OCI-LY3 (cell line): ENCODE results near the gene SLC6A4.

ENCODE experiments used
- H2AFZ ChIP-seq: fragments of 200-600, 300-600 bp; shearing (Covaris generic); 2 replicates; pipeline ENCODE4 v1.6.0; 2014; ENCODE audit warnings: antibody characterized with exemption, low read depth, low read length
- H3K27ac ChIP-seq: fragments of 200-600, 300-600 bp; sonication (generic); 2 replicates; pipeline ENCODE4 v1.5.1; 2014; ENCODE audit warnings: mild to moderate bottlenecking, low read length, moderate library complexity, mixed read lengths
- H3K27me3 ChIP-seq: fragments of 200-600, 300-600 bp; sonication (generic); 2 replicates; pipeline ENCODE4 v1.6.1; 2014; ENCODE audit warnings: low read depth, low read length, mixed read lengths
- H3K36me3 ChIP-seq: fragments of 200-600, 300-600 bp; sonication (generic); replicated peaks from 2 replicates; pipeline ENCODE3; 2014; ENCODE audit warnings: low read depth, low read length, mixed read lengths
- H3K4me1 ChIP-seq: fragments of 300-600, 200-600 bp; sonication (generic); 2 replicates; pipeline ENCODE4 v1.6.1; 2014; ENCODE audit warnings: low read length, mixed read lengths
- H3K4me2 ChIP-seq: fragments of 200-600, 300-600 bp; sonication (generic); 2 replicates; pipeline ENCODE4 v1.6.1; 2014; ENCODE audit warnings: low read length, mixed read lengths
- H3K4me3 ChIP-seq: fragments of 300-600, 200-600 bp; sonication (generic); 2 replicates; pipeline ENCODE4 v1.5.1; 2014; ENCODE audit warnings: antibody characterized with exemption, mild to moderate bottlenecking, low read length, moderate library complexity
- H3K79me2 ChIP-seq: fragments of 300-600, 200-600 bp; shearing (Covaris generic); 2 replicates; pipeline ENCODE4 v1.6.1; 2014; ENCODE audit warnings: mild to moderate bottlenecking, low read length, mixed read lengths
- H3K9ac ChIP-seq: fragments of 300-600, 200-600 bp; shearing (Covaris generic); 2 replicates; pipeline ENCODE4 v1.6.0; 2014; ENCODE audit warnings: mild to moderate bottlenecking, low read length, moderate library complexity
- H3K9me3 ChIP-seq: fragments of 200-600, 300-600 bp; shearing (Covaris generic); 2 replicates; pipeline ENCODE4 v1.6.1; 2014; ENCODE audit warnings: low read length, mixed read lengths; ENCODE audit not compliant: insufficient read depth
- H4K20me1 ChIP-seq: fragments of 200-600, 300-600 bp; sonication (generic); 2 replicates; pipeline ENCODE4 v1.6.1; 2016; ENCODE audit warnings: low read length, mixed read lengths; ENCODE audit not compliant: insufficient read depth
- CTCF ChIP-seq: fragments of 200-600, 300-600 bp; sonication (generic); IDR thresholded peaks from 2 replicates; pipeline ENCODE4 v1.5.1; 2014; ENCODE audit warnings: antibody characterized with exemption, low read length, low read depth
- EZH2phosphoT487 ChIP-seq: fragments of 200-600 bp; shearing (Covaris generic); IDR thresholded peaks from 2 replicates; pipeline ENCODE4 v1.6.1; 2018; ENCODE audit warnings: antibody characterized with exemption, mixed run types, low read depth

Gene SLC6A4

GRCh38 chr17:30263552-30264333 lies 28.2 kb upstream of the SLC6A4 start:
- H3K9ac ChIP-seq, result no peak overlapping the region
- H2AFZ ChIP-seq, result no peak overlapping the region
- no peak for TF ChIP-seq CTCF
- TF ChIP-seq EZH2phosphoT487, result no peak
- H3K36me3 ChIP-seq, result peaks cover 62% of the 10 kb centered on the region
- no peaks in the 10 kb centered on the region for H3K9me3 ChIP-seq
- no peaks in the 10 kb centered on the region; the same call in 1 of the 2 replicates for H4K20me1 ChIP-seq
- no peak overlapping the region for H3K27ac ChIP-seq
- H3K79me2 ChIP-seq, result no peaks in the 10 kb centered on the region
- H3K4me2 ChIP-seq, result no peak overlapping the region
- H3K4me1 ChIP-seq, result no peaks in the 10 kb centered on the region
- H3K4me3 ChIP-seq, result no peak overlapping the region
- no peaks in the 10 kb centered on the region for H3K27me3 ChIP-seq

- Histone ChIP-seq H3K4me1 (no peaks in the 10 kb centered on the region), H3K4me2 (no peak overlapping the region), H3K27me3 (no peaks in the 10 kb centered on the region), H3K36me3 (peaks cover 52% of the 10 kb centered on the region), H3K9me3 (no peaks in the 10 kb centered on the region), H2AFZ (no peak overlapping the region), H4K20me1 (no peaks in the 10 kb centered on the region; the same call in 1 of the 2 replicates), H3K27ac (no peak overlapping the region), H3K9ac (no peak overlapping the region), H3K4me3 (no peak overlapping the region), H3K79me2 (no peaks in the 10 kb centered on the region)
- TF ChIP-seq CTCF (no peak), EZH2phosphoT487 (no peak)
Measured at GRCh38 chr17:30256756-30257506, 21.4 kb upstream of the SLC6A4 start.

- no peaks in the 10 kb centered on the region for H3K79me2 ChIP-seq
- H3K9me3 ChIP-seq, result no peaks in the 10 kb centered on the region
- H3K4me3 ChIP-seq, result no peak overlapping the region
- H3K4me1 ChIP-seq, result no peaks in the 10 kb centered on the region
- no peak overlapping the region for H2AFZ ChIP-seq
- H4K20me1 ChIP-seq, result no peaks in the 10 kb centered on the region; the same call in 1 of the 2 replicates
- no peak overlapping the region for H3K27ac ChIP-seq
- TF ChIP-seq EZH2phosphoT487 (no peak), CTCF (no peak)
- H3K36me3 ChIP-seq, result peaks cover 37% of the 10 kb centered on the region
- no peaks in the 10 kb centered on the region for H3K27me3 ChIP-seq
- no peak overlapping the region for H3K4me2 ChIP-seq
- no peak overlapping the region for H3K9ac ChIP-seq
Measured at GRCh38 chr17:30254150-30254549, 18.7 kb upstream of the SLC6A4 start.

GRCh38 chr17:30253312-30253711 lies 17.8 kb upstream of the SLC6A4 start:
- H3K4me3 ChIP-seq, result no peak overlapping the region
- H4K20me1 ChIP-seq, result no peaks in the 10 kb centered on the region
- H3K4me1 ChIP-seq, result no peaks in the 10 kb centered on the region
- no peaks in the 10 kb centered on the region for H3K9me3 ChIP-seq
- no peak overlapping the region for H3K4me2 ChIP-seq
- TF ChIP-seq CTCF, result no peak
- TF ChIP-seq EZH2phosphoT487, result no peak
- H3K27ac ChIP-seq, result no peak overlapping the region
- H3K36me3 ChIP-seq, result peaks cover 39% of the 10 kb centered on the region
- no peaks in the 10 kb centered on the region for H3K27me3 ChIP-seq
- H2AFZ ChIP-seq, result no peak overlapping the region
- no peaks in the 10 kb centered on the region for H3K79me2 ChIP-seq
- H3K9ac ChIP-seq, result no peak overlapping the region
